ENCODE results near the gene DCAF11. TPM values are rescaled to one million over a fixed set of nuclear protein-coding genes. Genes with fewer than 3 reads are reported as not detected.

The DCAF11 gene
- polyA plus RNA-seq, 1 experiment, result 29.7 TPM

DNA sequence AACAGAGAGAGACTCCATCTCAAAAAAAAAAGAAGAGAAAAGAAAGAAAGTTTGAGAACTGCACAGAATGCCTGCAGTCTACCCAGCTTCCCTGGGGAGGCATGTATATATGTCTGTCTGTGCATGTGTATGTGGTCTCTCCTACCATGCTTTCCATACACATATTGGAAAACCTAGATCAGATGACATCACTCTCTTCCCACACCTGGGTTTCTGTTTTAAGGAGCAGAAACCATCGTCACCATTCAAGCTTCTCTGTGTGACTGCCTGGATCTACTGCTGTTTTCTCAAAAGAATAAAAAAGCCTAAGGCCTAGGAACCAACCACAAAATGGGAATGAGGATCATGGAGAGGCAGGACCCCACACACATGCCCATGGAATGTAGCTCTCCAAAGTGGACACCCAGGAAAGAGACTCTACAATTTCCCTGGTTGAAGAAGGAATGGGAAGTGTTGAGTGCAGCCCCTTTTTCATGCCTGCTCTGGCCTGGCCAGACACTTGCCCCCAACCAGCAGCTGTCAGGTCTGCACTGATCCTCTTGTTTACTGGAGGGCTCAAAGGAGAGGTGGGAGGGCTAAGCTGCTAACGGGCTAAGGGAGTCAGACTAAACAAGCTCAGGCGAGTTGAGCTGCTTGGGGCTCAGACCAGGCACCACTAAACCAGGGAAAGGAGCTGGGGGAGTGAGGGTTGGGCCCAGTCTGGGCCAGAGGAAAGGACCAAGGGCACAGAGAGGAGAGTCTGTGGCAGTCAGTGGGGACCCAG lies 28.2 kb upstream of the DCAF11 start:
- DNase-seq (ENCODE audit: low read depth, low spot score), result no peak
- CTCF ChIA-PET, result interaction anchor here (1.0 to 1.7 kb wide), 4 partner anchors 22 to 75 kb away, joined by 3 to 8 read pairs (median 4); partner anchors contain the start of gene IRF9
- H3K27me3 ChIP-seq (ENCODE audit: control insufficient read depth, insufficient read depth, low read length), result peaks cover 39% of the 10 kb centered on the region

DNA sequence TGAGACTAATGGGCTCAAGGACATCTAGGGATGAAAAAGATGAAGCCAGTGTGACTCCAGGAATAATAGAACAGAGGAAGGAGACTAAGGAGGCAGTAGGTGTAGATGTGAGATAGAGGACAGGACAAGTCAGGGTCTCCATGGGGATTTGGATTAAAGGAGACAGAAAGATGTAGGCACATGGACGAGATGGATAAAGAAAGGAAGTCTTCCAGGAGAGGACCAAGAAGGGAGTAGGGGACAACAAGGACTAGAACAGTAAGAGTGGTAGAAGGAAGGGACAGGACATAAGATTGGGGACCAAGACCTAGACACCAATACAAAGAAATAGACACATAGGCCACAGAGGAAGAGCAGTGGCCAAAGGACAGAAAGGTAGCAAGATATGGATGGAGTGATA lies 27.6 kb upstream of the DCAF11 start:
- TF ChIP-seq, protein P1, sequence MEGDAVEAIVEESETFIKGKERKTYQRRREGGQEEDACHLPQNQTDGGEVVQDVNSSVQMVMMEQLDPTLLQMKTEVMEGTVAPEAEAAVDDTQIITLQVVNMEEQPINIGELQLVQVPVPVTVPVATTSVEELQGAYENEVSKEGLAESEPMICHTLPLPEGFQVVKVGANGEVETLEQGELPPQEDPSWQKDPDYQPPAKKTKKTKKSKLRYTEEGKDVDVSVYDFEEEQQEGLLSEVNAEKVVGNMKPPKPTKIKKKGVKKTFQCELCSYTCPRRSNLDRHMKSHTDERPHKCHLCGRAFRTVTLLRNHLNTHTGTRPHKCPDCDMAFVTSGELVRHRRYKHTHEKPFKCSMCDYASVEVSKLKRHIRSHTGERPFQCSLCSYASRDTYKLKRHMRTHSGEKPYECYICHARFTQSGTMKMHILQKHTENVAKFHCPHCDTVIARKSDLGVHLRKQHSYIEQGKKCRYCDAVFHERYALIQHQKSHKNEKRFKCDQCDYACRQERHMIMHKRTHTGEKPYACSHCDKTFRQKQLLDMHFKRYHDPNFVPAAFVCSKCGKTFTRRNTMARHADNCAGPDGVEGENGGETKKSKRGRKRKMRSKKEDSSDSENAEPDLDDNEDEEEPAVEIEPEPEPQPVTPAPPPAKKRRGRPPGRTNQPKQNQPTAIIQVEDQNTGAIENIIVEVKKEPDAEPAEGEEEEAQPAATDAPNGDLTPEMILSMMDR (IDR thresholded peaks at IDR 0.05; ENCODE audit: low read depth, low read length), result no peak
- H3K9me3 ChIP-seq (ENCODE audit: control insufficient read depth, insufficient read depth, low read length), result no peaks in the 10 kb centered on the region; the same call in 1 of the 2 replicates
- no peak overlapping the region for H3K27ac ChIP-seq (ENCODE audit: low read depth, low read length)
- DNase-seq (ENCODE audit: low read depth, low spot score), result no peak
- POLR2A ChIA-PET, result no interaction called here
- no peak overlapping the region for H3K4me3 ChIP-seq (ENCODE audit: low read depth, low read length)
- peaks cover 35% of the 10 kb centered on the region for H3K27me3 ChIP-seq (ENCODE audit: control insufficient read depth, insufficient read depth, low read length)
- CTCF ChIA-PET, result interaction anchor here (1.0 to 1.7 kb wide), 4 partner anchors 22 to 74 kb away, joined by 3 to 8 read pairs (median 4); partner anchors contain the start of gene IRF9

More for the DNA sequence above, 28.2 kb upstream of the DCAF11 start:
- TF ChIP-seq, protein P1 (IDR thresholded peaks at IDR 0.05; ENCODE audit: low read depth, low read length), result no peak
- POLR2A ChIA-PET, result no interaction called here
- no peaks in the 10 kb centered on the region; the same call in 1 of the 2 replicates for H3K9me3 ChIP-seq (ENCODE audit: control insufficient read depth, insufficient read depth, low read length)
- no peak overlapping the region for H3K27ac ChIP-seq (ENCODE audit: low read depth, low read length)
- no peak overlapping the region for H3K4me3 ChIP-seq (ENCODE audit: low read depth, low read length)

DNA sequence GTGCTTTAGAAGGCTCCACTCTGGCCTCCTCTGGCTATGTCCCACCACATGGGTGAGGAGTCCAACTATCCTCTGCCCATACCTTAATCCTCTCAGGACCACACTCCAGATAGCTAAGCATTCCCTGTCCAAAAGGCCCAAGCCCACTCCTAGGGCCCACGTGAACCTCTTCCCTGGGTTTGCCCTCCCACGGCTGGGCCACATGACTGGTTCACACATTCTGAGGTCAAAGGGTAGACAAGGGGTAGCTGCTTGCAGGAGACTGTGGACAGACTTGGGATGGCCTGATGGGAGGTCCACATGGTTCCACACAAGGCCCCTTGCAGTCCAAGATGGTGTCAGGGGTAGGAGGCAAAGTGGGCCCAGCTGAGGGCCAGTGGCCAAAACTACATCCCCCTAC lies 26.5 kb upstream of the DCAF11 start:
- ChIA-PET POLR2A (interaction anchor here (0.7 kb wide), 1 partner anchor 531 kb away, joined by 3 read pairs; no protein-coding TSS in a partner anchor), CTCF (interaction anchor here (0.7 to 8.4 kb wide), 2 partner anchors 27 to 31 kb away, joined by 5 to 196 read pairs; no protein-coding TSS in a partner anchor)

DNA sequence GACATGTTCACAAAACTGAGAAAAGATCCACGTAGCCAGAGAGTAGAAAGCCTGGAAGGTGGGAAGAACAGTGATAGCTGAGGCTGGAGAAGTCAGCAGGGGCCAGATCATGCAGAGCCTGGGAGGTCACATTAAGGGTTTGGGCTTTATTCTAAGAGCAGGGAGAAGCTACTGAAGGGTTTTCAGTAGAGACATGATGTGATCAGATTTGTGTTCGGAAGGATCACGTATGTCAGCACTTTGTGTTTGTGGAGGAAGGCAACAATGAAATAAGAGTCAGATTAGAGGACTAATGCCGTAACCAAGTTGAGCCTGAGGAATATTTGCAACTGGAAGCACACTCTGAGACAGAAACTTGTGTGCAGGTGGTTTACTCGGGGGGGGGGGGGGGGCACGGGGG lies 24.7 kb upstream of the DCAF11 start:
- no peaks in the 10 kb centered on the region; the same call in 1 of the 2 replicates for H3K9me3 ChIP-seq (ENCODE audit: control insufficient read depth, insufficient read depth, low read length)
- ChIA-PET CTCF (interaction anchor here (0.7 to 9.9 kb wide), 18 partner anchors 8 to 789 kb away, joined by 3 to 212 read pairs (median 6); partner anchors contain the start of genes CARMIL3 and CPNE6), POLR2A (no interaction called here)
- no peak overlapping the region for H3K4me3 ChIP-seq (ENCODE audit: low read depth, low read length)
- DNase-seq (ENCODE audit: low read depth, low spot score), result no peak
- peaks cover 9% of the 10 kb centered on the region for H3K27me3 ChIP-seq (ENCODE audit: control insufficient read depth, insufficient read depth, low read length)
- no peak overlapping the region for H3K27ac ChIP-seq (ENCODE audit: low read depth, low read length)
- TF ChIP-seq, protein P1 (IDR thresholded peaks at IDR 0.05; ENCODE audit: low read depth, low read length), result no peak

More for the DNA sequence above, 26.5 kb upstream of the DCAF11 start:
- no peak for DNase-seq (ENCODE audit: low read depth, low spot score)
- H3K27ac ChIP-seq (ENCODE audit: low read depth, low read length), result no peak overlapping the region
- peaks cover 24% of the 10 kb centered on the region for H3K27me3 ChIP-seq (ENCODE audit: control insufficient read depth, insufficient read depth, low read length)
- H3K9me3 ChIP-seq (ENCODE audit: control insufficient read depth, insufficient read depth, low read length), result no peaks in the 10 kb centered on the region
- H3K4me3 ChIP-seq (ENCODE audit: low read depth, low read length), result no peak overlapping the region
- TF ChIP-seq, protein P1 (IDR thresholded peaks at IDR 0.05; ENCODE audit: low read depth, low read length), result no peak

DNA sequence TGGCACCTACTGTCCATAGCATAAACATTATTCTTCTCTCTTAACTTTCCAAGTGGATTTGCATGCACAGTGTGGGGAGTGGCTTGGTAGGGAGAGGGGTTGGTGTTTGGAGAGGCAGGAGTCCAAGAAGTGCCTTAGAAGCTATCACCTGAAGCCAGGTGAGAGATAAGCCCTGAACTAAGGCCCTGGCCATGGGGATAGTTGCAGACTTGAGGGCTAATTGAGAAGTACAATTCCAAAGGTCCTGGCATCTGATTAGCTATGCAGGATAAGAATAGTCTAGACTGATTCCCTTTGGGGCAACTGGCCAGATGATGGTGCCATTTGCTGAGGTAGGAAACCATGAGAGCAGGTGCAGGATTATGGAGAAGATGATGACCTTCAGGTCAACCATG lies 22.5 kb upstream of the DCAF11 start:
- H3K9me3 ChIP-seq (ENCODE audit: control insufficient read depth, insufficient read depth, low read length), result no peaks in the 10 kb centered on the region; the same call in 1 of the 2 replicates
- CTCF ChIA-PET, result interaction anchor here (1.1 to 9.9 kb wide), 7 partner anchors 12 to 461 kb away, joined by 3 to 212 read pairs (median 29); no protein-coding TSS in a partner anchor
- TF ChIP-seq, protein P1 (IDR thresholded peaks at IDR 0.05; ENCODE audit: low read depth, low read length), result no peak
- POLR2A ChIA-PET, result no interaction called here
- no peak overlapping the region for H3K27ac ChIP-seq (ENCODE audit: low read depth, low read length)
- DNase-seq (ENCODE audit: low read depth, low spot score), result no peak
- H3K4me3 ChIP-seq (ENCODE audit: low read depth, low read length), result no peak overlapping the region
- no peaks in the 10 kb centered on the region for H3K27me3 ChIP-seq (ENCODE audit: control insufficient read depth, insufficient read depth, low read length)
